SW480 (cell line): ENCODE results near the gene AIG1.
"Not testable (repeated sequence)": the region's sequence is repeated elsewhere in the genome, so short reads cannot be mapped to it uniquely, and the experiment has no call there.

Experiments used
- DNase-seq: peaks from one replicate; pipeline ENCODE4 v3.0.0-alpha.2; 2016; ENCODE audit warnings: low spot score

AIG1 gene

DNA sequence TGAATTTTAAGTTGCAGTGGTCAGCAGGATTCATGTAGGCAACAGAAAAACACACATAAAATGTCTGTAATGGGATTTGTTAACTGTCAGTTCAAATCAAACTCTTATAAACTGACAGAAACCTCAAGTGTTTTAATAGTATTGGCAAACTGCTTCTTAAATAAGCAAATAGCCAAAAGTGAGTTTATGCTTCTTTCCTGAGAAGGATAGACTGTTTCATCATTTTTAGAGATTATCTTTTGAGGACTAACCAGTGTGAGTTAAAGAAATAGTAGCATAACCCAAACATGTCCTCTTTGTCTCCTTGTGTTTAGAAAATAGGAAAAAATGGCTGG is 68.0 kb downstream of the AIG1 start:
- DNase-seq, result no peak

DNA sequence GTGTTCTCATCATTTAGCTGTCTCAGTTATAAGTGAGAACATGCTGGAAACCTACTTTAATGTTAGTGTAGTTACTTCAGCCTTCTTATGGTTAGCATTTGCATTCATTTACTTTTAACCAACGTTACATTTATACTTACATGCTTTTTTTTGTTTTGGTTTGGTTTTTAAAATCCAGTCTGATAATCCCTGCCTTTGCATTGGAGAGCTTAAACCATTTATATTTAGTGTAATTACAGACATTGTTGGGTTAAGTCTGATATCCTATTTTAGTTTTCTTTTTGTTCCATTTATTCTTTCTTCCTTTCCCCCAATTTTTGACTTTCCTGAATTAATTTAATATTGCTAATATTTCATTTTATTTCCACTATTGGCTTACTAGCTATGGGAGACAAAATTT is 70.2 kb downstream of the AIG1 start:
- no peak for DNase-seq

DNA sequence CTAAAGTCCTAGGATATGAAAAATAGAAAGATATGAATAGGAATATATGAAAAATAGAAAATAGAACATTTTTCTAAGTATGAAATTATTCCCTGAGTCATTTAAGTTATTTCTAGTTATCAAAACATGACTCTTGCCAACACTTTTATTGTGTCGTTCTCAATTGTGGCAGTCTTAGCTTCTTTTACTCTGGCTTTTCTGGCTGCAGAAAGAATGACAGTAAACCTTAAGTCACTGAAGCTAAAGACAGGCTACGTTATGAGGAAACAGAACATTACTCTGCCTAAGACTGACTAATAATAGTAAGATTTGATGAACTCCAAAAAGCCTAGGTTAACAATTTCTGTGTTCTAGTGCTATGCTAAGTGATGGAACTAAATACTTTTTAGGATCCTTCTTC is 74.6 kb downstream of the AIG1 start:
- DNase-seq, result no peak

DNA sequence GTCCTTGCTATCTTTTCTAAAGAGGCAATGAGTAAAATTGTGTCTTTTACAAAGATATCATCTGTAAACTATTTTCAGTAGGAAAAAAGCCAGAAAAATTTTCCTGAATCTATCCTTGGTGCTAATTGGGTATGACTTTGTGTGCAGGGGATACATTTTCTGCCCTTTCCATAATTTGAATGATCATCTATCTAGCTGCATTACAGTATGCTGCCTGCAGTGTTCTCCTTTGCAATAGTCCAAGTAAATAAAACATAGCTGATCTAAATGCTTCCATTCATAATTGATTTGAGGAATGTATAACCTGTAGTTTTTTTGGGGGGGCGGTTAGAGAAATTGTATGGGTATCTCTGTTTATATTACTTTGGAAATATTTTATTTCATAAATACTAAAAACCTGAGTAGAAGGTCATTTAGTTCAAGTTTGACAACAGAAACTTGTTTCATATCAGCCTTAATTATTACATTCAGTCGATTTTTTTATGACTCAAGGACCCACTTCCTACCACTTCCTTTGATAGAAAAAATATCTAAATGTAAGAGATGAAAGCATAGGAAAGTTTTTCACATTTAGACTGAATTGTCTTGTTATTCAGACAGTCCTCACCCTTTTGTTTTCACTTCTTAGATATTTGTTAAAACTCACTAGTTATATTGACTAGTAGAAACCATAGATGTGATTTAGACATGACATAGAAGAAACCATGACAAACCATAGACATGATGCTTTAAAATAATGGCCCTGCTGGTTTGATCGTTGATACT is 75.3 kb downstream of the AIG1 start:
- DNase-seq, result no peak

DNA sequence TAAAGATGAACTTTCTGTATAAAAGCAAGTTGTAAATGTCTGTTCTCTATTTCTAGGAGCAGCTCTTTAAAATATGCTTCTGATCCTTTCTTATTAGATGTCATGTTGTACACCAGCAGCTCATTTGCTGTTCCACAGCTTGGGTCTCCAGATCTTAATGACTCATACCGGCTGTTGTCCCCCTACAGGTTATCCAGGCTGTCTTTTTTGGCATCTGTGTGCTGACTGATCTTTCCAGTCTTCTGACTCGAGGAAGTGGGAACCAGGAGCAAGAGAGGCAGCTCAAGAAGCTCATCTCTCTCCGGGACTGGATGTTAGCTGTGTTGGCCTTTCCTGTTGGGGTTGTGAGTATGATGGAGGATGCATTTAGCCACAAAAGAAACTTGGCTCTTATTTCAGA is 76.0 kb downstream of the AIG1 start:
- DNase-seq, result no peak

DNA sequence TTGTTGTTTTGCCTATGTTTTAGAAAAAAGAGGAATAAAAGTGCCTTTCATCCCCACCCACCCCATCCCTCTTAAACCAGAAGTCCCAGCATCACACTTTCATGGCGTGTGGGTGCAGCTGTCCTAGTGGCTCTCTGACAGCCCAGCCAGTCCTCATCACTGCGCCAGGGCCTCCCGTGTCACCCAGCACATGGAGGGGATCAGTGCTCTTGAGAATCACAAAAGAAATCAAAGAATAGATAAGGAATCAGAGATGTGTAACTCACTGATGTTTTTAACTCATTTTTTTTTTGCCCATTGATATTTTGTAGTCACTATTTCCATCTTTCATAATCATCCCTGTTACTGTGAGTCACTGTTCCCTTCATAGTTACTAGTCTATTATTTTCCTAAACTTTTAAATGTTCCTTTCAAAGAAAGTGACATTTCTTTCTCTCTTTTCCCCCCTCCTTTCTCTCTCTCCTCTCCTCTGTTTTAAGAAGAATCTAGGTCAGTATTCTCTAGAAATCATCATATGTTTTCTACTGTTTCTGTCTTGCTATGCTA is 78.6 kb downstream of the AIG1 start:
- no peak for DNase-seq

DNA sequence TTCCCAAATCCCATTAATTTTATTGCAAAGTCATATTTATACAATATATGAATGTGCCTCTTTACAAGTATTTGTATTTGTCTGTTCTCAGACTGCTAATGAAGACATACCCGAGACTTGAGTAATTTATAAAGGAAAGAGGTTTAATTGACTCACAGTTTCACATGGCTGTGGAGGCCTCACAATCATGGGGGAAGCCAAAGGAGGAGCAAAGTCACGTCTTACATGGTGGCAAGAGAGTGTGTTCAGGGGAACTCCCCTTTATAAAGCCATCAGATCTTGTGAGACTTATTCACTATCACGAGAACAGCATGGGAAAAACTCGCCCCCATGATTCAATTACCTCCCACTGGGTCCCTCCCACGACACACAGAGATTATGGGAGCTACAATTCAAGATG is 79.2 kb downstream of the AIG1 start:
- DNase-seq, result not testable (repeated sequence)

DNA sequence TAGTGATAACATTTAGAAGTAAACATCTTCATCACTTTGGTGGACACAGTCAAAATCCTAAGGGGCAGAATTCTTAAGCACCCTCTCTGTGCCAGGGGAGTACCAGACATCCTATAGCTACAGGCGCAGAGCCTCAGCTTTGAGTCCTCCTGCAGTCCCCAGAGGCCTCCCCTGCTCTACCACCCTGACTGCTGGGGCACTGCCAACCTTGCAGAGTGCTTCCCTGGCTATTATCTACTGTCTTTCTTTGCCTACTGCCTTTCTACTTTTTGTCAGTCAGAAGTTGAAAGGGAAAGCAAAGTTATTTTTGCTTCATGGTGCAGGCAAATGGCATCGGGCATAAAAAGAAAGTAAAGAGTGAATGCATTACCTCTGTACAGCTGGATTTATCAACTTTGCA is 80.1 kb downstream of the AIG1 start:
- DNase-seq, result no peak

DNA sequence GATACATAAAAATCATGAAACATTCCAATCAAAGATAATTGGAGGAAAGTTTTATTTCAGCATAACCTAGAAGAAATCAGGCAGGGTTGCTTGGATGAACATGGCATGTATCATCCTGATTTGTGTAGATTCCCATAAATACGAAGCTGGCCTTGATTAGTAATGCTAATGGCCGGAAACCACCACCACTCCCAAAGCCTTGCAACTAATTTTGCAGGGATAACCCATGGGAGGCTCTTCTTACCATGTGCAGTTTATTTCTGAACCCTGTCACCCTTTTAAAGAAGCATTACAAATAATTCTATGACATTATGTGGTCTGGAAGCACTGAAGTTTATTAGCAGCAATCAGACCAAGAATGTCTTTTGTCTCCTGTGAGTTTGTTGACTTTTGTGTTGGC is 80.8 kb downstream of the AIG1 start:
- no peak for DNase-seq

DNA sequence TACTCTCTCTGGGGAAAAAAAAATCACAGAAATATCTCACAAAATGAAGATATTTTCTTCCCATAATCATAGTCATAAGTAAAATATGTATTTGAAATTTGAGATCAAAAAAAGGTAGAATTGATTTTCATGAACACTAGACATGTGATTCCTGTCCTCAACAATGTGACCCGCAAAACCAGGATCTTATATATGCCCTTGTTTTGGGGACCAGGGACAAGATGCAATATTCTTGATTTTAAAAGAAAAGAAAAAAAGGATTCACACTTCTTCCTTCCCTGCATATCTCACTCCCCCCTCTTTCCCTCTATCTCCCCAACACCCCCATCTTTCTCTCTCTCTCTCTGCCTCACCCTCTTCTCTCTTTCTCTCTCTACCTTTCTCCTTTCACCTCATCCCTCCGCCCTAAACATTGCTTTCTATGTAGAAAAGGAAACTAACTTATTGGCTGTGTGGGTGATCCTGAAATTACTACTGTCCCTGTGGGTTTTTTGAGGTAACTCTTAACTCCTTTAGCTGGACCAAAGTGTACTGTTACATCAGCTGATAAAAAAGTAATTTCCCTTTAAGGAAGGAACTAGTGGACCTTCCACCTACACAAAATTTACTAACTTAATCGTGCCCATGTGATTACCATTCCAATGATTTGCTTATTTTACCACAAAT is 85.6 kb downstream of the AIG1 start:
- no peak for DNase-seq

DNA sequence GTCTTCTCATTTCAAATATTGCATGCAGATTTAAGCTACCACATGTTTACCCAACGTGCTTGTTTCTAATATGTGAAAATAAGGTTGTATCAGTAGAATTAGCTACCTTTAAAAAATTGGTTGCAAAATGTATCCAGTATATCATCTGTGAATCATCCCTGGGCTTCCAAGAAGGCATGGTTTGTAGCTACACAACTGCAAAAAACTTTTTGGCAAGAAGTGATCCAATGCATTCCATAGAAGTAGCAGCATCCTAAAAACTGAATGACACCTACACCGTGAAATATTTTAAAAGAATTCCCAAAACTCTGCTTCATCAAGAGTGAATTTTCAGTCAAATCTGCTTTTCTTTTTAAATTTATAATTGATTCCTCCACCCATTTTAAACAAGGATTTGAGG is 89.1 kb downstream of the AIG1 start:
- no peak for DNase-seq

DNA sequence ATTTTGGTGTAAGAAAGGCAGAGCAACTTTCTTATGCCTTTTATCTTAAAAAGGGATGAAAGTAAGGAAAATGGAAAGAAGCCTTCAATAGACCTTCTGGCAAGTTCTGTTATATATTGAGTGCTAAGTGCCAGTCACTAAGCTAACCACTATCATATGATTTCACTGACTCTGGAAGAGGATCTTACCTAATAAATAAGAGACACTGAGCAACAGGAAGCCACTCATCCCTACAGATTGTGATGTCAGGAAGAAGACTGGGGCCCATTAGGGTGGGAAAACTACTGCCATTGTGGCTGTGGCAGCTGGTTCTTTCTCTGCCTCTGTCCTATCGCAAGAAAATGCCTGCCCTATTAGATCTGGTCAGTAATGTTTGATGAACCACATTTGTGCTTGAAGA is 89.6 kb downstream of the AIG1 start:
- DNase-seq, result no peak

DNA sequence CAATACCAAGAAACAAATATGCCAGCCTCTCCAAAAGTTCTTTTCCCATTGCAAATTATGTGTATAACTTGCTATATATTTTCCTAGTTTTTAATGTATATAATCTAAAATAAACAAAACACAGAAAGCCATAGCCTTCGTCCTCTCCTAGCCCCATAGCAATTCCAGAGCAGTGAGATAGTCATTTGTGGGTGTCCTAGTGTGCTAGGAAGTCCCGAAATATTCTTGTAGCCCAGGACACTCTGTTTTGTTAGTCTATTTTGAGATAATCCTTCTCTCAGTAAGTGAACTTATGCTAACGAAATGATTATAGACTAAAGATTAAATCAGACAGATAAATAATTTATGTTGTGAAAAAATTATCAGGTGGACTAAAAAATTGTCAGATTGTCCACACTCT is 90.7 kb downstream of the AIG1 start:
- DNase-seq, result no peak

DNA sequence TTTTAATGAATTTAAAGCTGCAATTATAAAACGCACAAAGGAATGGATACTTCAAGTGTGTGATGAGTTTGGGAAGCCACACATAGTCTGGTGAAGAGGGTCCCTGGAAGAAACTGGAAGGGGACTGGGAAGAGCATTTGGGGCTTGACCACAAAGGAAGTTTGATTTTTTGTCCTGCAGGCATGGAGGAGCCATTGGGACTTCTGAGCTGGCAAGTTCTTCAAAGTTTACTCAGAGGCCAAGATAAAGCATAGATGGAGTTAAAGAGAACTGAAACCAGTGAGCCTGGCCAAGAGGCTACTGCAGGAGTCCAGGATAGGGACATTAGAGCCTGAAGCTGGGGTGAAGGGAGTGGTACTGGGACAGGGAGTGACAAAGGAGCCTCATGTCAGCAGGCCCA is 95.0 kb downstream of the AIG1 start:
- DNase-seq, result no peak

DNA sequence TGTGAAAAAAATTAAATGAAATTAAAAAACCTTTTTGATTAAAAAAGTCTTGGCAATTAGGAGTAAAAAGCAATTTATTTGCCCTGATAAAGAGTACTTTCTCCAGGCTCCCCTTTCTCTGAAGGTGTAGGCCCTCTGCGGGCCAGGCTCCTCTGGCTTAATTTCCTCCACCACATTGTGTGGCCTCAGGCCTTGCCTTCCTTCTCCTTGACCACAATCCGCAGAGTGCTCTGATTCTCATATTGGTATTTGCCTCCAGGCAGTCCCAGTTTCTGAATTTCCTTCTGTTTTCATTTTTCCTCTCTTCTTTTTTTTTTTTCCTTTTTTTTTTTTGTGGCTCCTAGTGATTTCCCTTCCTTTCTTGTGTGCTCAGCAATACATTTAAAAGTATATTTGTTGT is 96.4 kb downstream of the AIG1 start:
- DNase-seq, result no peak

DNA sequence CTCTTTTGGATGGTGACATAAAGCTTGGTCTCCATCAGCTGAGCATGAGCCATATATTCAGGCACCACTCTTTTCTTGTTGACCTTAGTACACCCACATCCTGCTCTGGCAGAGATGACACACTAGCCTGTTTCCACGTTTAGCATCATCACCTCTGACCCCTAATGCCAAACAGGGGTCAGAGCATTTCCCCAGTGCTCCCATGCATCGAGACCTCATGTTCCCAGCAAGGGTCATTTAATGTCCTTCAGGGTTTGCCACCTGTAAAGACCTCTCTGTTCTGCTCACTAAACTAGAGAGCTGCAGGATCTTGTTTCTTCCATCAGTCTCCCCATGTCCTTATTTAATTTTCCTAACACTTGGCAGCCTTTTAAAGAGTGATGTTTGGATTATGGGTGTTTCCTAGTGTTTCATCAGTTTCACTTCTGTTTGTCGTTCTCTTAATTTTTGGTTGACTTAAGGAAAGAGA is 97.5 kb downstream of the AIG1 start:
- DNase-seq, result no peak

DNA sequence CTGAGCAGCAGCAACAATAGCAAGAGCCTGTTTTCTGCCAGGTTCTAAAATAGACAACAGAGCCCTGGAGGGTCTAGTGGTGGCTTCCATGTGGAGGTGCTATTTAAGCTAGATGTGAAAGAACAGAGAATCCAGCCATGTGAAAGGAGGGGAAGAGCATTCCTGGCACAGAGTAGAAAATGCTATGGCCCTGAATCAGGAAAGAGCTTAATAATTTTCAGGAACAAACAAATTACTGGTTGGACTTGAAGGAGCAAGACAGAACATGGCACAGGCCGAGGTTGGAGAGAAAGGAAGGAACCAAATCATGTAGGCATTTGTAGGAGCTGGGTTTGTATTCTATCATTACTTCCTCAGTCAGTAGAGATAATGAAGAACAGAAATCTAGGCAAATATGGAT is 98.3 kb downstream of the AIG1 start:
- DNase-seq, result no peak

DNA sequence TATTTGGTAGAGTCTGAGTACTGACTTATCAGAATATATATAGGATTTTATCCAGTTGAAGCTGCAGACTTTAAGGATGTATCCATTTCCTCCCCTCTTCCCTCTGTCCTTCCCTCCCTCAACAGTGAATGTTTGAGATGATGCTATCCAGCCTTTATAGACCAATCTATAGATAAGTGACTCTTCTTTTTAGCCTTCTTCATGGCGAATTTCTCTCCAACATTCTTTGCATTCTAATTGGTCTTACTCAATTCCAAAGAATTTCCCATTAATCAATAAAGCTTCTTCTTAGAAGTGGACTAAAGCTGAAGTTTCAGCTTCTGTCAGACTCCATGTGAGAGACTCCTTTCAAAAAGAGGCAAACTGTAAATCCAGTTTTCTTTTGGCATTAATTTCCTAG is 99.3 kb downstream of the AIG1 start:
- no peak for DNase-seq

DNA sequence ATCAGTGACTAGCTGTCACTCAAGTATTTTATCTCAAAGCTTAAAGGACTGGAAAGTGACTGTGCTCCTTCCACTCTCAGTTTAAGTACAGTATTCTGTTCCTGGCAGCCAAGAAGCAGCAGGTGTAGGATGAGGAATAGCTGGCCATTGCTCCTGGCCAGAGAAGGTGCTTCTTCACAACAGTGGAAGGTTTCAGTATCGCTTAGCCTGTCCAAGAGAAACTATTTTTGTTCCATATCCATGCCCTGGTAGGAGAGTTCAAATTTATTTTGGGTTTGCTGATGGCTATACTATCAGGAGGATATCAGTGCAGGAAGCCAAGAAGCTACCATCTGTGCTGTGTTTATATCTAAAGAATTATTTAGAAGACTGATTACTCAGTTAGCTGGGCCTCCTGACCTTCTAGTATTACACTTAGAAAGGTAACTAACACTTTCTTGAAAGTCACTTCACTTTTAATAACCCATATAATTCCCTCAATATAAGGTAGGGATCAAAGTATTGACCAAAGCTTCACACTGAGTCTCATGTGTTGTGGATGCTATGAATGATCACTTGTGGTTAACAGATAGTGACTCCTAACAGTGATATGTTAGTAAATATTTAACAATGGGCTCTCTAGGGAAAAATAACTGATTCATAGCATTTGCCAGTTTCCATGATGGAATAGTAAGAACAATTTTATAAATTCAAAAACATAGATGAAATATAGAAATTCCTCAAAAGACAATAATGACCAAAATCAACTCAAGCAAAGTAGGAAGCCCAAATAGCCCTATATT is 99.9 kb downstream of the AIG1 start:
- no peak for DNase-seq

DNA sequence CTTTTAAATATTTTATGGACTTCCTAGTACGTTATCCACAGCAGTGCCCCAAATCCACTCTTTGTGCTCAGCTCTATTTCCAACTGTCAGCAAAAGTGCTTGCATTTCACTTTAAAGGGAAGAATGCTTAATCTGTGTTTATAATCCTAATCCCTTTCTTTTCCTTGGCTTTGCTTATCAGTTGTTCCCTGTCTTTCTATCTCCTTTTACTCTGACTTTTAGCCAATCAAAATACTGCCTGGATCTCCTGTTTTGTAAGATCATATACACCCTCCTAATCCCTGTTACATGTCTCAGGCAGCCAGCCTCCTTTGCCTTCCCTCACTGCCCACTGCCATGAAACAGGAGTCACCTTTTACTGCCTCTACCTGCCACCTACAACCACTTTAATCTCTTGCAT is 102.9 kb downstream of the AIG1 start:
- DNase-seq, result no peak

DNA sequence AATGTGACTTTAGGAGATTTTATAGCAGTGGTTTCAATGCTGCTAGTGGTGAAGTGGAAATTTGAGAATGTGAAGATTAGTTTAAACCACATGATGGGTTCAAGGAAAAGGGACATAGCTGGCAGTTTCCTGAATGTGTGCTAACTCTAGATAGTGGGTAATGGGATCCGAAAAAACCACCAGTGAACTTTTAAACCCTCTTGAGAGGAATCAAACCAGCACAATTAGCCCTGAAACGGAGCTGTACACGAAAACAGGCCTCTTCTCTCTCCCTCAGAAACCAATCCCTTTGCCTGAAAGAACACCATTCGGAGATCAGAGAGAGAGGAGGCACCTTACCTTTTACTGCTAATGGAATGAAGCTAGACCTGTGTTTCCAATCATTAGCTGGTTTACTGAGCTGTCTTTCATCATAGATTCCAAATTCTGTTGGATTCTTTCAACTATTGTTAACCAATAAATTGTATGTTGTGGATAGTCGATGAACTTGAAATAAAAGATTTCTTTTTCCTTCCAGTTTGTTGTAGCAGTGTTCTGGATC is 103.9 kb downstream of the AIG1 start:
- no peak for DNase-seq

DNA sequence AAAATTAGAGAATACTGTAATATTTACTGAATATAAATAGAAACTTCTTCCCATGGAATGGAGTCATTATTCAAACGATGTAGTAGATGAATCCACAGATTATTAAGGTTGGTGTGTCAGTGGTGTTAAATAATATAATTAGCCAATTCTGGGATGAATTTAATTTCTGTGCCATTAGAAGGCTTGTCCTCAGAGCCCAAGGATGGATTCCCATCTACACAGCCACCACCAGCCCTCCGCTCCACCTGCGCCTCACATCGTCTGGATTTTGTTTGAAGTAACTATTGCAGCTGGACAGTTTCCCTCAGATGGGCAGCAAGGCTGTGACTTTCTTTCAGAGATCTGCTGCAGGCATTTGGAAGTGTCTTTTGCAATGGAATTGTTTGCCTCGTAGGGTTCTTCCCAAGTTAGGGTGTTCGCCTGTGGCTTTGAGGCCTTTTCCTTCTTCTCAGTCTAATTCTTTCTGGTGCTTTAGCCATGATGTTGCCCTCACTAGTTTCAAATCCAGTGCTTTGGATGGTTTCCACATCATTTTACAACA is 104.7 kb downstream of the AIG1 start:
- no peak for DNase-seq
